H1 (cell line): ENCODE measurements around the gene BTN1A1. TPM values are rescaled to one million over a fixed set of nuclear protein-coding genes. Genes with fewer than 3 reads are reported as not detected.

Experiments
- CTCF ChIA-PET: fragments of 300-600 bp; sonication (Branson Sonifier 250); formaldehyde crosslinking; loops from one replicate; lab custom pipeline; 2021; ENCODE audit not compliant: partially characterized antibody; lab: Charles Lee
- POLR2A ChIA-PET: fragments of 300-600 bp; sonication (Branson Sonifier 250); formaldehyde crosslinking; loops from one replicate; lab custom pipeline; 2021; ENCODE audit warnings: inconsistent platforms; ENCODE audit not compliant: partially characterized antibody; lab: Charles Lee
- DNase-seq, 2 experiments: peaks; one replicate each; pipeline versions ENCODE4 v3.0.0 to v3.0.0-alpha.2; 2010 to 2022; ENCODE audit warnings: low spot score in 2 of 2, low read depth in 1 of 2, mixed read lengths in 1 of 2
- FAIRE-seq: peaks from 2 replicates; lab custom pipeline; 2011; peaks lifted over from hg19 to GRCh38; lab: Jason Lieb, UNC
- H2AFZ ChIP-seq: 2 replicates; pipeline ENCODE4 v1.8.1; 2012; ENCODE audit warnings: low read length, inconsistent platforms
- H2AK5ac ChIP-seq: 2 replicates; pipeline ENCODE4 v1.6.1; 2013; ENCODE audit warnings: low read depth, low read length
- H2BK120ac ChIP-seq: replicated peaks from 2 replicates; pipeline ENCODE3; 2013; ENCODE audit warnings: low read depth, low read length, inconsistent platforms
- H2BK12ac ChIP-seq: 2 replicates; pipeline ENCODE4 v1.6.1; 2013; ENCODE audit warnings: low read depth, low read length
- H2BK15ac ChIP-seq: 2 replicates; pipeline ENCODE4 v1.6.1; 2013; ENCODE audit warnings: low read length
- H2BK20ac ChIP-seq: 2 replicates; pipeline ENCODE4 v1.6.1; 2013; ENCODE audit warnings: low read length
- H2BK5ac ChIP-seq: 2 replicates; pipeline ENCODE4 v1.6.1; 2013; ENCODE audit warnings: low read depth, low read length
- H3K14ac ChIP-seq: 2 replicates; pipeline ENCODE4 v1.6.1; 2013; ENCODE audit warnings: inconsistent platforms; ENCODE audit not compliant: insufficient read length
- H3K18ac ChIP-seq: 2 replicates; pipeline ENCODE4 v1.6.1; 2013; ENCODE audit warnings: low read length; ENCODE audit errors: extremely low read depth
- H3K23ac ChIP-seq: 2 replicates; pipeline ENCODE4 v1.6.1; 2013; ENCODE audit warnings: inconsistent platforms; ENCODE audit not compliant: insufficient read length
- H3K23me2 ChIP-seq: 2 replicates; pipeline ENCODE4 v1.6.1; 2013; ENCODE audit warnings: low read depth, low read length
- H3K27ac ChIP-seq: 2 replicates; pipeline ENCODE4 v1.6.1; 2011; ENCODE audit warnings: low read depth, low read length, inconsistent platforms
- H3K27me3 ChIP-seq, 4 experiments: replicated peaks in 1 of 4; 1 replicate in 1 of 4; 2 replicates in 3 of 4; pipeline versions ENCODE4 v1.6.1 to v1.8.1; 2011 to 2013; ENCODE audit warnings: low read length in 3 of 4, mild to moderate bottlenecking in 3 of 4, inconsistent platforms in 2 of 4, mixed read lengths in 2 of 4, moderate library complexity in 1 of 4; ENCODE audit not compliant: control insufficient read depth in 3 of 4, insufficient read depth in 3 of 4; ENCODE audit errors: extremely low read depth in 1 of 4
- H3K36me3 ChIP-seq, 4 experiments: 2 replicates each; pipeline versions ENCODE4 v1.6.1 to v1.8.1; 2011 to 2013; ENCODE audit warnings: mild to moderate bottlenecking in 4 of 4, low read length in 3 of 4, moderate library complexity in 2 of 4, control low read depth in 1 of 4, inconsistent platforms in 1 of 4; ENCODE audit not compliant: insufficient read depth in 4 of 4, control insufficient read depth in 2 of 4
- H3K4ac ChIP-seq: replicated peaks from 2 replicates; pipeline ENCODE3; 2013; ENCODE audit warnings: low read length, low read depth, mixed read lengths, inconsistent platforms; ENCODE audit not compliant: insufficient read length
- H3K4me1 ChIP-seq, 4 experiments: replicated peaks in 1 of 4; 1 replicate in 1 of 4; 2 replicates in 3 of 4; pipeline versions ENCODE4 v1.6.1 to v1.8.1; 2011 to 2013; ENCODE audit warnings: low read length in 3 of 4, inconsistent platforms in 2 of 4, mixed read lengths in 1 of 4; ENCODE audit not compliant: insufficient read depth in 4 of 4, control insufficient read depth in 3 of 4
- H3K4me2 ChIP-seq, 2 experiments: 2 replicates each; pipeline versions ENCODE4 v1.6.1 to v1.8.1; 2011 to 2013; ENCODE audit warnings: low read depth in 2 of 2, low read length in 2 of 2, control low read depth in 1 of 2, inconsistent platforms in 1 of 2, mild to moderate bottlenecking in 1 of 2; ENCODE audit not compliant: insufficient read depth in 1 of 2
- H3K4me3 ChIP-seq, 4 experiments: fragments of 200-600, 300-600 bp in 1 of 4; sonication (generic), shearing (Covaris generic), sonication (Bioruptor Twin) in 1 of 4; 2 replicates each; pipeline versions ENCODE4 v1.5.1 to v1.8.1; 2011 to 2016; ENCODE audit warnings: low read length in 4 of 4, low read depth in 3 of 4, control low read depth in 2 of 4, inconsistent platforms in 2 of 4, mild to moderate bottlenecking in 2 of 4, mixed read lengths in 1 of 4, moderate library complexity in 1 of 4; ENCODE audit not compliant: insufficient read depth in 2 of 4; ENCODE audit errors: extremely low read depth in 1 of 4
- H3K56ac ChIP-seq: replicated peaks from 2 replicates; pipeline ENCODE3; 2013; ENCODE audit warnings: low read depth, mild to moderate bottlenecking, mixed read lengths, low read length, inconsistent platforms; ENCODE audit not compliant: insufficient read length
- H3K79me1 ChIP-seq: 2 replicates; pipeline ENCODE4 v1.6.1; 2013; ENCODE audit warnings: low read depth, low read length, control low read depth
- H3K79me2 ChIP-seq, 2 experiments: 2 replicates each; pipeline versions ENCODE4 v1.6.1 to v1.8.1; 2012 to 2013; ENCODE audit warnings: low read length in 2 of 2, mild to moderate bottlenecking in 2 of 2, inconsistent platforms in 1 of 2; ENCODE audit not compliant: insufficient read depth in 2 of 2, control insufficient read depth in 1 of 2
- H3K9ac ChIP-seq, 4 experiments: replicated peaks in 1 of 4; 1 replicate in 1 of 4; 2 replicates in 3 of 4; pipeline versions ENCODE4 v1.6.1 to v1.8.1; 2011 to 2013; ENCODE audit warnings: low read depth in 3 of 4, low read length in 3 of 4, control low read depth in 2 of 4, mild to moderate bottlenecking in 2 of 4, moderate library complexity in 2 of 4, inconsistent platforms in 1 of 4; ENCODE audit errors: extremely low read depth in 1 of 4
- H3K9me3 ChIP-seq, 2 experiments: 2 replicates each; pipeline versions ENCODE4 v1.6.1 to v1.8.1; 2012 to 2013; ENCODE audit warnings: mild to moderate bottlenecking in 2 of 2, moderate library complexity in 2 of 2, control low read depth in 1 of 2, inconsistent platforms in 1 of 2, low read depth in 1 of 2, low read length in 1 of 2, mixed read lengths in 1 of 2; ENCODE audit not compliant: insufficient read depth in 2 of 2
- H4K20me1 ChIP-seq, 2 experiments: replicated peaks in 1 of 2; 2 replicates each; pipeline versions ENCODE3 to v1.8.1; 2011 to 2013; ENCODE audit warnings: inconsistent platforms in 2 of 2, low read length in 2 of 2, mild to moderate bottlenecking in 1 of 2; ENCODE audit not compliant: insufficient read depth in 2 of 2, control insufficient read depth in 1 of 2
- H4K5ac ChIP-seq: 2 replicates; pipeline ENCODE4 v1.6.1; 2013; ENCODE audit warnings: low read length, low read depth, mixed read lengths, inconsistent platforms; ENCODE audit not compliant: insufficient read length
- H4K8ac ChIP-seq: 2 replicates; pipeline ENCODE4 v1.8.0; 2013; ENCODE audit warnings: mild to moderate bottlenecking, moderate library complexity, low read length, inconsistent platforms; ENCODE audit not compliant: insufficient read depth; ENCODE audit errors: extremely low read depth
- H4K91ac ChIP-seq: replicated peaks from 2 replicates; pipeline ENCODE3; 2013; ENCODE audit warnings: low read length, mixed read lengths, inconsistent platforms; ENCODE audit not compliant: insufficient read length
- EP300 ChIP-seq, 2 experiments: IDR thresholded peaks; 1 replicate in 1 of 2; 2 replicates in 1 of 2; pipeline ENCODE4 v1.6.1; 2011 to 2012; ENCODE audit warnings: low read depth in 2 of 2, low read length in 2 of 2, mild to moderate bottlenecking in 2 of 2, borderline replicate concordance in 1 of 2, inconsistent platforms in 1 of 2, moderate library complexity in 1 of 2
- FOSL1 ChIP-seq: IDR thresholded peaks from 2 replicates; pipeline ENCODE4 v1.6.1; 2011; ENCODE audit warnings: mild to moderate bottlenecking, low read depth, low read length, moderate library complexity; ENCODE audit not compliant: insufficient read depth
- PHF8 ChIP-seq: fragments of 200-600 bp; sonication (generic); conservative IDR thresholded peaks from 2 replicates; pipeline ENCODE4 v1.7.1; 2012; ENCODE audit warnings: low read depth, mild to moderate bottlenecking, inconsistent platforms, low read length, moderate library complexity
- SIN3A ChIP-seq, 2 experiments: IDR thresholded peaks in 1 of 2; conservative IDR thresholded peaks in 1 of 2; 2 replicates each; pipeline ENCODE4 v1.6.1; 2011 to 2012; ENCODE audit warnings: low read length in 2 of 2, improper control_type of control experiment in 1 of 2, low read depth in 1 of 2, mild to moderate bottlenecking in 1 of 2
- TAF7 ChIP-seq: optimal IDR thresholded peaks from 2 replicates; pipeline ENCODE3; 2011; ENCODE audit warnings: low read depth, mild to moderate bottlenecking, inconsistent platforms, low read length, moderate library complexity, borderline replicate concordance
- WGBS, 2 experiments: shearing (Covaris generic) in 1 of 2; methylation state at CpG; one replicate each; pipeline versions ENCODE4 v1.1.6 to v1.1.7; 2013 to 2015; ENCODE audit warnings: low lambda C conversion rate in 2 of 2, mixed read lengths in 2 of 2, inconsistent platforms in 1 of 2, low coverage in 1 of 2, missing lambda C conversion rate in 1 of 2; ENCODE audit not compliant: insufficient replicate concordance in 2 of 2, insufficient coverage in 1 of 2, insufficient read length in 1 of 2; ENCODE audit errors: extremely low coverage in 1 of 2, missing lambda C conversion rate in 1 of 2; 5-methylcytosine and 5-hydroxymethylcytosine counted together
- polyA plus RNA-seq, 7 experiments: library from polyadenylated mRNA; depleted of rRNA in 3 of 7; stranded (reverse) in 5 of 7; unstranded in 2 of 7; fragments of >200 nt in 5 of 7; fragments of 200-250 nt in 2 of 7; gene quantifications; 1 replicate in 5 of 7; 2 replicates in 1 of 7; 4 replicates in 1 of 7; pipeline versions ENCODE4 v1.2.1 to v1.2.3, GENCODE V29; 2011 to 2013; ENCODE audit warnings: missing spikeins in 2 of 7, mixed read lengths in 2 of 7
- total RNA-seq: library from RNA; stranded (reverse); fragmentation: NEBNext Ultra II Directional; extraction: Animal tissue kit (Norgen Biotek cat#: 25700); gene quantifications from 2 replicates; pipeline ENCODE4 v1.2.1, GENCODE V29; 2021
- TF ChIP-seq, protein P1 (sequence below): IDR thresholded peaks from 2 replicates; pipeline ENCODE4 v1.6.1; 2012; ENCODE audit warnings: inconsistent platforms

Gene BTN1A1
- total and polyA plus RNA-seq, 2 of the 8 experiments (the other 6 are each of a cell fraction or from before 2014, with no cell fraction given): 0.28 to 0.35 TPM

DNA sequence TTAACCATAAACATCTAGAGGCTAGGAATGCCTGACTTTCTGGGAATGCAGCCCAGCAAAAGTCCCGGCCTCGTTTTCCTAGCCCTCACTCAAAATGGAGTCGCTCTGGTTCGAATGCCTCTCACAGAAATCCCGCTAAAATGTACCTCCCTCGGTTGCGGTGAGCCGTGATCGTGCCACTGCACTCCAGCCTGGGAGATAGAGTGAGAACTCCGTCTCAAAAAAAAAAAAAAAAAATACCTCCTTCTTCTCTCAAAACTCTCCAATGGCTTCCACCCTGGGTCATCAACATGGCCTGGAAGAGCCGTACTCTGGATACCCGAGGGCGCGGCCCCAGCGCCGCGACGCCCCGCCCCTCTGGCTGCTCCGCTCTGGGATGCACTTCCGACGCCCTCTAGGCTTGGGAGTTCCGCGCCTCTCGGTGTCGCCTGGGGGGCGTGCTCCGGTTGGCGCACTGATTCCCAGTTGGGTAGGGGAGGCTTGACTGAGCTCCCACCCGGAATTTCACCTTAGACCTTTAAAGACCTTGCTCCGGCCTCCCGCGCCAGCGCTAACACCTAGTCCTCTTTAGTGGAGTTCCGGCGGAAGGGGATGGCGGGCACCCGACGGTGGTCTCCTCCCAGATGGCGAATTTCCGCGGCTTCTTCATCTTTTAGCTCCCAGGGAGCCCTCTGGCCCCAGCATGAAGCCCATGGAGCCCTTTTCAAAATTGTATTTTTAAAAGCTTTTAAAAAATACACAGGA lies 50.3 kb downstream of the BTN1A1 start:
- Histone ChIP-seq H3K14ac (no peak overlapping the region), H3K36me3 (peaks cover 0 to 7% (median 5%) of the 10 kb centered on the region in 4 experiments; a peak in 5 of 8 replicates), H4K5ac (peak overlapping the region; percentile 15), H3K79me1 (no peaks in the 10 kb centered on the region), H3K4ac (no peak overlapping the region), H3K27me3 (no peaks in the 10 kb centered on the region), H3K79me2 (no peaks in the 10 kb centered on the region), H3K9ac (peak overlapping the region in 3 of 4 experiments; percentile 43 to 56 (median 50); a peak in 6 of 7 replicates), H2BK12ac (no peak overlapping the region; the same call in 1 of the 2 replicates), H3K9me3 (no peaks in the 10 kb centered on the region), H3K4me2 (peak overlapping the region; percentile 57 to 66), H2AFZ (no peak overlapping the region), H4K91ac (no peak overlapping the region), H4K20me1 (no peaks in the 10 kb centered on the region), H3K56ac (peak overlapping the region; percentile 40), H3K4me3 (peak overlapping the region; percentile 32 to 89 (median 40)), H2BK120ac (no peak overlapping the region), H2BK20ac (no peak overlapping the region), H2BK15ac (no peak overlapping the region), H2BK5ac (peak overlapping the region; percentile 69; the same call in 1 of the 2 replicates), H4K8ac (peak overlapping the region; percentile 93; the same call in 1 of the 2 replicates), H3K27ac (peak overlapping the region; percentile 64), H3K23ac (no peak overlapping the region), H3K18ac (no peak overlapping the region), H3K4me1 (no peaks in the 10 kb centered on the region; a peak in 1 of 7 replicates), H2AK5ac (no peak overlapping the region), H3K23me2 (peaks cover 10% of the 10 kb centered on the region)
- POLR2A ChIA-PET: interaction anchor here (0.6 to 3.8 kb wide), 15 partner anchors 11 to 727 kb away, joined by 3 to 40 read pairs (median 4); partner anchors contain the start of gene HMGN4
- CTCF ChIA-PET: interaction anchor here (0.8 to 2.1 kb wide), 8 partner anchors 8 to 228 kb away, joined by 3 to 8 read pairs (median 5); no protein-coding TSS in a partner anchor
- no peak for FAIRE-seq
- peak; percentile 89 for DNase-seq
- 12% methylated on average over 42 of the region's 42 CpGs; no CpG with 5 or more reads in 1 of the 2 experiments for WGBS, 2 experiments
- peak in 1 of 2 experiments; percentile 68; a peak in 2 of 4 replicates for TF ChIP-seq SIN3A (conservative IDR thresholded peaks at IDR 0.05 in 1 of 2, IDR thresholded peaks at IDR 0.05 in 1 of 2; ENCODE audit: low read depth in 1 of 2, low read length in 2 of 2)
- TF ChIP-seq EP300 (IDR thresholded peaks at IDR 0.05; ENCODE audit: borderline replicate concordance in 1 of 2, low read depth in 2 of 2, low read length in 2 of 2): no peak
- TF ChIP-seq, protein P1, sequence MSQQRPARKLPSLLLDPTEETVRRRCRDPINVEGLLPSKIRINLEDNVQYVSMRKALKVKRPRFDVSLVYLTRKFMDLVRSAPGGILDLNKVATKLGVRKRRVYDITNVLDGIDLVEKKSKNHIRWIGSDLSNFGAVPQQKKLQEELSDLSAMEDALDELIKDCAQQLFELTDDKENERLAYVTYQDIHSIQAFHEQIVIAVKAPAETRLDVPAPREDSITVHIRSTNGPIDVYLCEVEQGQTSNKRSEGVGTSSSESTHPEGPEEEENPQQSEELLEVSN: peak; percentile 75
- TF ChIP-seq FOSL1: no peak
- peak; percentile 49 for TF ChIP-seq PHF8
- TF ChIP-seq TAF7: no peak
